ENCODE results near the gene CYP26A1. TPM values are rescaled to one million over a fixed set of nuclear protein-coding genes. Genes with fewer than 3 reads are reported as not detected.

Gene CYP26A1
- total RNA-seq, 1 experiment from 2014 or later, result 2.2 TPM

GRCh38 chr10:93074597-93075368 is 1.1 kb downstream of the CYP26A1 start:
- intact Hi-C loops (cut with micrococcal nuclease; ENCODE audit: unreplicated experiment), result loop anchor here (5.0 to 10.0 kb wide), 3 partner anchors 67 to 440 kb away; no protein-coding TSS in a partner anchor
- Histone ChIP-seq H3K9me2 (ENCODE audit: insufficient read depth) (no peaks in the 10 kb centered on the region), H3K27ac (no peak overlapping the region), H4K20me1 (ENCODE audit: insufficient read depth) (no peaks in the 10 kb centered on the region), H3K4me1 (replicated peaks; ENCODE audit: insufficient read depth) (peaks cover 23% of the 10 kb centered on the region; the same call in 1 of the 2 replicates), H2AFZ (no peak overlapping the region), H3K4me3 (no peak overlapping the region), H3F3A (ENCODE audit: insufficient read depth, low read depth) (no peaks in the 10 kb centered on the region), H3K4me2 (peak overlapping the region; percentile 92), H3K79me2 (ENCODE audit: low read depth) (no peaks in the 10 kb centered on the region), H3K9me3 (ENCODE audit: insufficient read depth, low read depth) (no peaks in the 10 kb centered on the region), H3K27me3 (ENCODE audit: insufficient read depth, low read depth) (no peaks in the 10 kb centered on the region), H3K36me3 (ENCODE audit: low read depth) (no peaks in the 10 kb centered on the region)
- TF ChIP-seq, protein P1, sequence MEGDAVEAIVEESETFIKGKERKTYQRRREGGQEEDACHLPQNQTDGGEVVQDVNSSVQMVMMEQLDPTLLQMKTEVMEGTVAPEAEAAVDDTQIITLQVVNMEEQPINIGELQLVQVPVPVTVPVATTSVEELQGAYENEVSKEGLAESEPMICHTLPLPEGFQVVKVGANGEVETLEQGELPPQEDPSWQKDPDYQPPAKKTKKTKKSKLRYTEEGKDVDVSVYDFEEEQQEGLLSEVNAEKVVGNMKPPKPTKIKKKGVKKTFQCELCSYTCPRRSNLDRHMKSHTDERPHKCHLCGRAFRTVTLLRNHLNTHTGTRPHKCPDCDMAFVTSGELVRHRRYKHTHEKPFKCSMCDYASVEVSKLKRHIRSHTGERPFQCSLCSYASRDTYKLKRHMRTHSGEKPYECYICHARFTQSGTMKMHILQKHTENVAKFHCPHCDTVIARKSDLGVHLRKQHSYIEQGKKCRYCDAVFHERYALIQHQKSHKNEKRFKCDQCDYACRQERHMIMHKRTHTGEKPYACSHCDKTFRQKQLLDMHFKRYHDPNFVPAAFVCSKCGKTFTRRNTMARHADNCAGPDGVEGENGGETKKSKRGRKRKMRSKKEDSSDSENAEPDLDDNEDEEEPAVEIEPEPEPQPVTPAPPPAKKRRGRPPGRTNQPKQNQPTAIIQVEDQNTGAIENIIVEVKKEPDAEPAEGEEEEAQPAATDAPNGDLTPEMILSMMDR (conservative IDR thresholded peaks at IDR 0.05), result no peak
- TF ChIP-seq EZH2 (IDR thresholded peaks at IDR 0.05; ENCODE audit: low read depth), result no peak
- POLR2A ChIA-PET (ENCODE audit: unreplicated experiment), result interaction anchor here (0.6 kb wide), 1 partner anchor 33 kb away, joined by 3 read pairs; no protein-coding TSS in a partner anchor
- CTCF ChIA-PET, result no interaction called here
- DNase-seq, result no peak
- BruUV-seq (replicated peaks), result no TSS peak

- Histone ChIP-seq H3K36me3 (ENCODE audit: low read depth) (no peaks in the 10 kb centered on the region), H3F3A (ENCODE audit: insufficient read depth, low read depth) (no peaks in the 10 kb centered on the region), H3K27ac (no peak overlapping the region), H3K4me2 (no peak overlapping the region), H3K9me2 (ENCODE audit: insufficient read depth) (no peaks in the 10 kb centered on the region), H3K4me1 (replicated peaks; ENCODE audit: insufficient read depth) (peaks cover 16% of the 10 kb centered on the region; the same call in 1 of the 2 replicates), H3K9me3 (ENCODE audit: insufficient read depth, low read depth) (no peaks in the 10 kb centered on the region), H3K4me3 (no peak overlapping the region), H3K27me3 (ENCODE audit: insufficient read depth, low read depth) (no peaks in the 10 kb centered on the region), H3K79me2 (ENCODE audit: low read depth) (no peaks in the 10 kb centered on the region), H2AFZ (no peak overlapping the region), H4K20me1 (ENCODE audit: insufficient read depth) (no peaks in the 10 kb centered on the region)
- no peak for DNase-seq
- intact Hi-C loops (cut with micrococcal nuclease; ENCODE audit: unreplicated experiment), result loop anchor here (10.0 kb wide), 1 partner anchor 439 kb away; no protein-coding TSS in a partner anchor
- TF ChIP-seq, protein P1 (conservative IDR thresholded peaks at IDR 0.05), result no peak
- no TSS peak for BruUV-seq (replicated peaks)
- ChIA-PET POLR2A (ENCODE audit: unreplicated experiment) (no interaction called here), CTCF (no interaction called here)
Observed at GRCh38 chr10:93075369-93076221, 1.9 kb downstream of the CYP26A1 start.

GRCh38 chr10:93076871-93077270 is 3.2 kb downstream of the CYP26A1 start:
- ChIA-PET POLR2A (ENCODE audit: unreplicated experiment) (interaction anchor here (0.5 to 0.7 kb wide), 4 partner anchors 39 to 357 kb away, joined by 3 to 19 read pairs (median 8); no protein-coding TSS in a partner anchor), CTCF (interaction anchor here (0.6 to 0.7 kb wide), 2 partner anchors 220 to 225 kb away, joined by 3 to 8 read pairs; no protein-coding TSS in a partner anchor)
- no peak for DNase-seq
- Histone ChIP-seq H3F3A (ENCODE audit: insufficient read depth, low read depth) (no peaks in the 10 kb centered on the region), H3K79me2 (ENCODE audit: low read depth) (no peaks in the 10 kb centered on the region), H3K36me3 (ENCODE audit: low read depth) (no peaks in the 10 kb centered on the region), H4K20me1 (ENCODE audit: insufficient read depth) (no peaks in the 10 kb centered on the region), H3K9me3 (ENCODE audit: insufficient read depth, low read depth) (no peaks in the 10 kb centered on the region), H3K4me1 (replicated peaks; ENCODE audit: insufficient read depth) (0 out of 2 replicates have a peak, but pooled peaks cover 10% of the 10 kb centered on the region), H3K27me3 (ENCODE audit: insufficient read depth, low read depth) (no peaks in the 10 kb centered on the region), H3K4me2 (no peak overlapping the region), H2AFZ (no peak overlapping the region), H3K27ac (no peak overlapping the region), H3K4me3 (no peak overlapping the region), H3K9me2 (ENCODE audit: insufficient read depth) (no peaks in the 10 kb centered on the region)
- TF ChIP-seq EZH2 (IDR thresholded peaks at IDR 0.05; ENCODE audit: low read depth), result no peak
- TF ChIP-seq, protein P1 (conservative IDR thresholded peaks at IDR 0.05), result no peak
- no TSS peak for BruUV-seq (replicated peaks)
- intact Hi-C loops (cut with micrococcal nuclease; ENCODE audit: unreplicated experiment), result loop anchor here (10.0 kb wide), 1 partner anchor 438 kb away; no protein-coding TSS in a partner anchor
